SK-N-MC (cell line): Measurements from ENCODE around the gene RBMS3.

Experiments
- EZH2 ChIP-seq: fragments of 200-600 bp; sonication (generic); IDR thresholded peaks from one replicate; pipeline ENCODE4 v1.6.1; 2017; ENCODE audit warnings: antibody characterized with exemption
- POLR2AphosphoS5 ChIP-seq: IDR thresholded peaks from 2 replicates; pipeline ENCODE4 v1.6.1; 2012; ENCODE audit warnings: mild to moderate bottlenecking, low read depth, low read length, borderline replicate concordance

DNA sequence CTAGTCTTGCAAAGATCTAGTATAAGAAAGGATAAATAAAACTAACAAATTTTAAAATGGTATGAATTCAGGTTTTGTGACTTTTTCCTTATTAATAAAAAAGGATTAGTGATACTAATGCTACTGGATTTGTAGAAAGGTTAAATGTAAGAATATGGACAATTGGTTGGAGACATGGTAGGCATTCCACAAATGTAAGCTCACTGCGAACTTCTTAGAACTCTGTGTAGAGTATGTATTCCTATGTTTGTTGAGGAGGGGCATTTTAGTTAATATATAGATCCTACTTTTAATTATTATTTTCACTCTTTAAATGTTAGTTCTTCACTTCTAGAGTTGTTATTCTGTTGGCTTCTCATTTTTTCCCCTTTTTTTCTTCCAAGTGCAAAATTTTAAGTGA is 414.3 kb downstream of the RBMS3 start:
- TF ChIP-seq EZH2 (no peak), POLR2AphosphoS5 (no peak)
